ENCODE measurements around the gene DNASE1L2.

GRCh38 chr16:2284797-2285576 is 48.7 kb downstream of the DNASE1L2 start:
- no peak for TF ChIP-seq CTCF (IDR thresholded peaks at IDR 0.05; ENCODE audit: poor library complexity)
- TF ChIP-seq EZH2 (IDR thresholded peaks at IDR 0.05; ENCODE audit: borderline replicate concordance) = no peak

Measured in hepatocyte (in vitro differentiated cells).